Right lung (tissue), 5 donors: ENCODE results near the gene DRC3. TPM values are rescaled to one million over a fixed set of nuclear protein-coding genes. Genes with fewer than 3 reads are reported as not detected.

Experiments
- DNase-seq, 2 donors: peaks; one replicate each; pipeline ENCODE4 v3.0.0-alpha.2; 2013
- polyA plus RNA-seq, 5 donors: library from polyadenylated mRNA; unstranded; fragments of 120-200 nt; gene quantifications; one replicate each; pipeline versions ENCODE4 v1.2.1 to v1.2.3, GENCODE V29; 2013; ENCODE audit warnings: inconsistent platforms in 1 of 5, low replicate concordance in 1 of 5; ENCODE audit not compliant: insufficient read length in 5 of 5, insufficient read depth in 1 of 5

DRC3 gene
- polyA plus RNA-seq, 5 donors: 15.7 to 21.6 (median 18.2) TPM

GRCh38 chr17:18019838-18020154, 47.1 kb downstream of the DRC3 start:
- DNase-seq: no peak

- DNase-seq: no peak
These were observed 48.3 kb downstream of the DRC3 start for GRCh38 chr17:18020971-18021370.

- no peak for DNase-seq
These were observed 48.7 kb downstream of the DRC3 start for GRCh38 chr17:18021372-18021771.

GRCh38 chr17:18025241-18025944, 52.7 kb downstream of the DRC3 start:
- DNase-seq: no peak

GRCh38 chr17:18025945-18026776, 53.5 kb downstream of the DRC3 start:
- DNase-seq: no peak

- DNase-seq: no peak
These were observed 54.6 kb downstream of the DRC3 start for GRCh38 chr17:18027280-18027679.

- no peak for DNase-seq
These were observed 55.7 kb downstream of the DRC3 start for GRCh38 chr17:18028114-18028951.

- DNase-seq: no peak
These were observed 56.4 kb downstream of the DRC3 start for GRCh38 chr17:18028952-18029540.

- no peak for DNase-seq
These were observed 59.3 kb downstream of the DRC3 start for GRCh38 chr17:18031955-18032354.

- peak; percentile 59 to 73 for DNase-seq
These were observed 60.9 kb downstream of the DRC3 start for GRCh38 chr17:18033442-18034099.

- no peak for DNase-seq
These were observed 63.0 kb downstream of the DRC3 start for GRCh38 chr17:18035704-18036103.

GRCh38 chr17:18037486-18037885, 64.8 kb downstream of the DRC3 start:
- no peak for DNase-seq

- DNase-seq: no peak
These were observed 65.6 kb downstream of the DRC3 start for GRCh38 chr17:18038149-18038850.

GRCh38 chr17:18038861-18039534, 66.3 kb downstream of the DRC3 start, which contains the start of the genes ATPAF2 and GID4:
TSS of gene ATPAF2 (minus strand) at chr17:18039168. CDS start at chr17:18039013, 155 bp downstream.
TSS of gene GID4 (plus strand) at chr17:18039408. CDS start at chr17:18039465, 57 bp downstream.
- DNase-seq: peak; percentile 99

- DNase-seq: no peak
These were observed 67.0 kb downstream of the DRC3 start for GRCh38 chr17:18039535-18040260.

GRCh38 chr17:18040261-18040858, 67.7 kb downstream of the DRC3 start:
- no peak for DNase-seq

GRCh38 chr17:18041776-18042175, 69.1 kb downstream of the DRC3 start:
- no peak for DNase-seq

GRCh38 chr17:18042983-18043382, 70.3 kb downstream of the DRC3 start:
- DNase-seq: no peak

- no peak for DNase-seq
These were observed 70.8 kb downstream of the DRC3 start for GRCh38 chr17:18043491-18043890.
